B cell (primary cell): ENCODE results near the gene CMTM7. TPM values are rescaled to one million over a fixed set of nuclear protein-coding genes. Genes with fewer than 3 reads are reported as not detected.

ENCODE experiments used
- ATAC-seq: fragments of 200-7000 bp; cut with Tn5 transposase; one replicate; pipeline ENCODE4 v1.10.0; 2021; ENCODE audit warnings: low read depth, mild to moderate bottlenecking, moderate number of reproducible peaks, moderate library complexity
- CTCF ChIA-PET: fragments of 350-600 bp; sonication (Branson Sonifier 250); formaldehyde crosslinking; loops from one replicate; lab custom pipeline; 2021; ENCODE audit warnings: antibody characterized with exemption, inconsistent platforms; lab: Charles Lee
- POLR2A ChIA-PET: fragments of 350-600 bp; sonication (Branson Sonifier 250); formaldehyde crosslinking; loops from one replicate; lab custom pipeline; 2021; ENCODE audit warnings: antibody characterized with exemption; lab: Charles Lee
- DNase-seq: peaks from one replicate; pipeline ENCODE4 v3.0.0; 2013
- H2AFZ ChIP-seq: 2 replicates; pipeline ENCODE4 v1.6.1; 2012; ENCODE audit warnings: mild to moderate bottlenecking, low read depth, low read length; ENCODE audit not compliant: insufficient read depth, poor library complexity, severe bottlenecking
- H3K27ac ChIP-seq, 2 donors: 1 replicate in 1 of 2; 2 replicates in 1 of 2; pipeline ENCODE4 v1.5.1; 2012 to 2013; ENCODE audit warnings: low read length in 2 of 2, mild to moderate bottlenecking in 2 of 2, moderate library complexity in 1 of 2
- H3K27me3 ChIP-seq, 4 experiments: fragments of 200-600 bp in 1 of 4; sonication (generic) in 1 of 4; replicated peaks in 1 of 4; 1 replicate in 2 of 4; 2 replicates in 2 of 4; pipeline versions ENCODE4 v1.6.1 to v1.7.0; 2013 to 2016; ENCODE audit warnings: low read length in 3 of 4, mild to moderate bottlenecking in 2 of 4, mixed read lengths in 1 of 4, moderate library complexity in 1 of 4; ENCODE audit not compliant: insufficient read depth in 4 of 4, control insufficient read depth in 3 of 4; ENCODE audit errors: control extremely low read depth in 1 of 4
- H3K36me3 ChIP-seq, 2 experiments: replicated peaks in 1 of 2; 1 replicate in 1 of 2; 2 replicates in 1 of 2; pipeline versions ENCODE4 v1.6.1 to v1.7.1; 2013; ENCODE audit warnings: low read length in 1 of 2; ENCODE audit not compliant: insufficient read depth in 2 of 2, control insufficient read depth in 1 of 2; ENCODE audit errors: control extremely low read depth in 1 of 2, extremely low read depth in 1 of 2
- H3K4me1 ChIP-seq, 2 donors: fragments of 200-600 bp in 1 of 2; sonication (generic) in 1 of 2; 1 replicate in 1 of 2; 2 replicates in 1 of 2; pipeline versions ENCODE4 v1.5.1 to v1.6.1; 2013 to 2017; ENCODE audit warnings: low read length in 2 of 2; ENCODE audit not compliant: control insufficient read depth in 2 of 2, insufficient read depth in 2 of 2
- H3K4me2 ChIP-seq: replicated peaks from 2 replicates; pipeline ENCODE3; 2012; ENCODE audit warnings: mild to moderate bottlenecking, low read depth, low read length; ENCODE audit not compliant: poor library complexity, severe bottlenecking
- H3K4me3 ChIP-seq, 5 experiments: fragments of 200-600 bp in 1 of 5; sonication (generic) in 1 of 5; 1 replicate in 3 of 5; 2 replicates in 2 of 5; pipeline versions ENCODE4 v1.5.1 to v1.7.0; 2011 to 2016; ENCODE audit warnings: low read length in 4 of 5, mild to moderate bottlenecking in 4 of 5, low read depth in 2 of 5, control low read depth in 1 of 5, moderate library complexity in 1 of 5; ENCODE audit not compliant: insufficient read depth in 1 of 5; ENCODE audit errors: control extremely low read depth in 1 of 5, extremely low read depth in 1 of 5
- H3K79me2 ChIP-seq: fragments of 200-600 bp; sonication (generic); one replicate; pipeline ENCODE4 v1.6.0; 2016; ENCODE audit warnings: low read length; ENCODE audit not compliant: control insufficient read depth, insufficient read depth
- H3K9ac ChIP-seq: fragments of 200-600 bp; sonication (generic); 2 replicates; pipeline ENCODE4 v1.6.1; 2017; ENCODE audit warnings: mild to moderate bottlenecking, low read length, moderate library complexity
- H3K9me3 ChIP-seq, 3 donors: one replicate each; pipeline versions ENCODE4 v1.6.1 to v1.7.1; 2013; ENCODE audit warnings: low read length in 2 of 3; ENCODE audit not compliant: control insufficient read depth in 2 of 3, insufficient read depth in 1 of 3; ENCODE audit errors: control extremely low read depth in 1 of 3
- H4K20me1 ChIP-seq: 2 replicates; pipeline ENCODE4 v1.6.0; 2012; ENCODE audit warnings: mild to moderate bottlenecking, low read length; ENCODE audit not compliant: insufficient read depth, control insufficient read depth, poor library complexity, severe bottlenecking
- H3K27ac Mint-ChIP-seq: one replicate; pipeline ENCODE4 v1.8.0; 2021; ENCODE audit warnings: mixed read lengths
- H3K27me3 Mint-ChIP-seq: one replicate; pipeline ENCODE4 v1.8.0; 2021; ENCODE audit warnings: mixed read lengths
- H3K4me1 Mint-ChIP-seq: one replicate; pipeline ENCODE4 v1.8.0; 2021; ENCODE audit warnings: mixed read lengths
- H3K4me3 Mint-ChIP-seq: one replicate; pipeline ENCODE4 v1.8.0; 2021; ENCODE audit warnings: mixed read lengths
- H3K9me3 Mint-ChIP-seq: one replicate; pipeline ENCODE4 v1.8.0; 2022; ENCODE audit warnings: mixed read lengths; ENCODE audit not compliant: insufficient read depth
- CTCF ChIP-seq: fragments of 200-600 bp; IDR thresholded peaks from one replicate; pipeline ENCODE4 v1.8.0; 2022; ENCODE audit warnings: antibody characterized with exemption, mild to moderate bottlenecking
- EZH2 ChIP-seq: IDR thresholded peaks from 2 replicates; pipeline ENCODE4 v1.6.1; 2012; ENCODE audit warnings: borderline replicate concordance, low read depth, mild to moderate bottlenecking, moderate library complexity, low read length; ENCODE audit not compliant: insufficient read depth, poor library complexity, severe bottlenecking
- WGBS: methylation state at CpG from one replicate; pipeline ENCODE4 v1.1.5; 2013; ENCODE audit warnings: missing lambda C conversion rate; ENCODE audit not compliant: insufficient coverage; 5-methylcytosine and 5-hydroxymethylcytosine counted together
- intact Hi-C: fragments of 100-400 bp; cut with micrococcal nuclease; formaldehyde crosslinking; loops from one replicate; pipeline ENCODE4 v1.10.0; 2022
- polyA plus RNA-seq: library from polyadenylated mRNA; depleted of rRNA; stranded (reverse); fragments of >200 nt; gene quantifications from 2 replicates; pipeline ENCODE4 v1.2.3, GENCODE V29; 2012
- total RNA-seq, 2 donors: library from RNA; stranded (reverse); fragments of 120-200 nt in 1 of 2; gene quantifications; 1 replicate in 1 of 2; 2 replicates in 1 of 2; pipeline versions ENCODE4 v1.2.3 to v1.2.4, GENCODE V29; 2013 to 2022

CMTM7 gene
- total and polyA plus RNA-seq, 2 donors (not counting 1 experiment from before 2014, with no cell fraction given), result 71.5 to 76.1 TPM

- Histone ChIP-seq H3K27me3 (no peaks in the 10 kb centered on the region), H3K36me3 (no peaks in the 10 kb centered on the region), H3K9ac (no peak overlapping the region), H3K4me1 (peaks cover 69 to 72% of the 10 kb centered on the region in 2 donors), H3K27ac (peak overlapping the region; percentile 79 to 86), H4K20me1 (no peaks in the 10 kb centered on the region), H3K9me3 (peaks cover 0 to 3% (median 0%) of the 10 kb centered on the region in 3 donors), H3K79me2 (peaks cover 84% of the 10 kb centered on the region), H3K4me3 (no peak overlapping the region), H3K4me2 (peak overlapping the region; percentile 74), H2AFZ (no peak overlapping the region)
- ATAC-seq (no peak), DNase-seq (peak; percentile 43)
- POLR2A ChIA-PET, result interaction anchor here (0.6 to 2.4 kb wide), 4 partner anchors 16 to 57 kb away, joined by 3 to 10 read pairs (median 4); no protein-coding TSS in a partner anchor
- H3K27ac Mint-ChIP-seq, result peak overlapping the region; percentile 97
- no peaks in the 10 kb centered on the region for H3K27me3 Mint-ChIP-seq
- intact Hi-C loops, result loop anchor here (2.0 to 5.0 kb wide), 2 partner anchors 21 to 35 kb away; no protein-coding TSS in a partner anchor
- peaks cover 77% of the 10 kb centered on the region for H3K4me1 Mint-ChIP-seq
- no peaks in the 10 kb centered on the region for H3K9me3 Mint-ChIP-seq
- CTCF ChIA-PET, result interaction anchor here (0.8 to 5.6 kb wide), 10 partner anchors 8 to 46 kb away, joined by 3 to 55 read pairs (median 6); no protein-coding TSS in a partner anchor
- TF ChIP-seq EZH2, result no peak
- TF ChIP-seq CTCF, result no peak
- H3K4me3 Mint-ChIP-seq, result peak overlapping the region; percentile 84
- 45% methylated on average over 7 of the region's 10 CpGs for WGBS
Observed at GRCh38 chr3:32421991-32422859, 30.6 kb downstream of the CMTM7 start.
